DMS153 treated with DMSO at 0.1 percent for 48 hours (cell line): ENCODE measurements around the gene NPTX1.
"Not testable (repeated sequence)": the region's sequence is repeated elsewhere in the genome, so short reads cannot be mapped to it uniquely, and the experiment has no call there.

ENCODE experiments used
- DNase-seq: peaks from one replicate; lab custom pipeline; 2025; ENCODE audit not compliant: unreplicated experiment; lab: John Stamatoyannopoulos, UW

NPTX1 gene

GRCh38 chr17:80475910-80476876 lies at the start of gene NPTX1:
NPTX1 (minus strand) TSS chr17:80476607; CDS start chr17:80476446, 161 bp downstream.
- no peak for DNase-seq

GRCh38 chr17:80523956-80524712 lies 47.7 kb upstream of the NPTX1 start:
- DNase-seq = no peak

GRCh38 chr17:80523054-80523744 lies 46.8 kb upstream of the NPTX1 start:
- DNase-seq = no peak

GRCh38 chr17:80520810-80521455 lies 44.5 kb upstream of the NPTX1 start:
- DNase-seq = no peak

GRCh38 chr17:80519091-80519781 lies 42.8 kb upstream of the NPTX1 start:
- DNase-seq = no peak

- DNase-seq = no peak
Observed at GRCh38 chr17:80518392-80518791, 42.0 kb upstream of the NPTX1 start.

- no peak for DNase-seq
Observed at GRCh38 chr17:80517641-80518040, 41.2 kb upstream of the NPTX1 start.

- no peak for DNase-seq
Observed at GRCh38 chr17:80516171-80516932, 39.9 kb upstream of the NPTX1 start.

- no peak for DNase-seq
Observed at GRCh38 chr17:80513892-80514291, 37.5 kb upstream of the NPTX1 start.

- no peak for DNase-seq
Observed at GRCh38 chr17:80513201-80513600, 36.8 kb upstream of the NPTX1 start.

- no peak for DNase-seq
Observed at GRCh38 chr17:80512233-80512632, 35.8 kb upstream of the NPTX1 start.

- no peak for DNase-seq
Observed at GRCh38 chr17:80511222-80512180, 35.1 kb upstream of the NPTX1 start.

- DNase-seq = no peak
Observed at GRCh38 chr17:80510772-80511171, 34.4 kb upstream of the NPTX1 start.

- no peak for DNase-seq
Observed at GRCh38 chr17:80510132-80510531, 33.7 kb upstream of the NPTX1 start.

GRCh38 chr17:80509311-80509710 lies 32.9 kb upstream of the NPTX1 start:
- no peak for DNase-seq

- no peak for DNase-seq
Observed at GRCh38 chr17:80507965-80508364, 31.6 kb upstream of the NPTX1 start.

GRCh38 chr17:80507177-80507576 lies 30.8 kb upstream of the NPTX1 start:
- DNase-seq = not testable (repeated sequence)

- no peak for DNase-seq
Observed at GRCh38 chr17:80504686-80505413, 28.4 kb upstream of the NPTX1 start.
